ENCODE measurements around the gene SYTL1.

DNA sequence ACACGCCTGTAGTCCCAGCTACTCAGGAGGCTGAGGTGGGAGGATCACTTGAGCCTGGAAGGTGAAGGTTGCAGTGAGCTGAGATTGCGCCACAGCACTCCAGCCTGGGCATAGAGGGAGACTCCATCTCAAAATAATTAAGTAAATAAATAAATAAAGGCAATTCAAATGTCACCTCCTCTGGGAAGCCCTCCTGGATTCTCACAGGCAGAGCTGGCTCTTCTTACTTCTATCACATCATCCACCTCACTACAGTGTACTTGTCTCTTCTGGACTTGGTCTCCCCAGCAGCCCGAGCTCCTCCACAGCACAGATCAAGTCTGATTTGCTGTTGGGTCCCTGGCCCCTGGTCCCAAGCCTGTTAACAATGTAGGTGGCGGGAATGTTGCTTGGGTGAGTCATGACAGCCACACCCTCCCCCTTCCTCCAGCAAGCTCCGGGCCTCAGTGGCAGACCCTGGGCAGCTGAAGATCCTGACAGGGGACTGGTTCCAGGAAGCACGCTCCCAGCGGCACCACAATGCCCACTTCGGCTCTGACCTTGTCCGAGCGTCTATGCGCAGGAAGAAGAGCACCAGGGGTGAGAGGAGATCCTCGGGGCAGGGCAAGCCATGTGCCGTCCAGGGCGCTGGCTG is 5.3 kb downstream of the SYTL1 start:
- TF ChIP-seq, protein P1, sequence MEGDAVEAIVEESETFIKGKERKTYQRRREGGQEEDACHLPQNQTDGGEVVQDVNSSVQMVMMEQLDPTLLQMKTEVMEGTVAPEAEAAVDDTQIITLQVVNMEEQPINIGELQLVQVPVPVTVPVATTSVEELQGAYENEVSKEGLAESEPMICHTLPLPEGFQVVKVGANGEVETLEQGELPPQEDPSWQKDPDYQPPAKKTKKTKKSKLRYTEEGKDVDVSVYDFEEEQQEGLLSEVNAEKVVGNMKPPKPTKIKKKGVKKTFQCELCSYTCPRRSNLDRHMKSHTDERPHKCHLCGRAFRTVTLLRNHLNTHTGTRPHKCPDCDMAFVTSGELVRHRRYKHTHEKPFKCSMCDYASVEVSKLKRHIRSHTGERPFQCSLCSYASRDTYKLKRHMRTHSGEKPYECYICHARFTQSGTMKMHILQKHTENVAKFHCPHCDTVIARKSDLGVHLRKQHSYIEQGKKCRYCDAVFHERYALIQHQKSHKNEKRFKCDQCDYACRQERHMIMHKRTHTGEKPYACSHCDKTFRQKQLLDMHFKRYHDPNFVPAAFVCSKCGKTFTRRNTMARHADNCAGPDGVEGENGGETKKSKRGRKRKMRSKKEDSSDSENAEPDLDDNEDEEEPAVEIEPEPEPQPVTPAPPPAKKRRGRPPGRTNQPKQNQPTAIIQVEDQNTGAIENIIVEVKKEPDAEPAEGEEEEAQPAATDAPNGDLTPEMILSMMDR (IDR thresholded peaks at IDR 0.05) = no peak
- no peak for TF ChIP-seq POLR2A (IDR thresholded peaks at IDR 0.05)
- no peak for TF ChIP-seq POLR2AphosphoS5 (IDR thresholded peaks at IDR 0.05; ENCODE audit: insufficient read depth in 1 of 2, low read depth in 1 of 2)
